ENCODE results near the gene CLRN1. TPM values are rescaled to one million over a fixed set of nuclear protein-coding genes. Genes with fewer than 3 reads are reported as not detected.

CLRN1 gene
- total RNA-seq, 1 experiment from 2014 or later, result not detected

DNA sequence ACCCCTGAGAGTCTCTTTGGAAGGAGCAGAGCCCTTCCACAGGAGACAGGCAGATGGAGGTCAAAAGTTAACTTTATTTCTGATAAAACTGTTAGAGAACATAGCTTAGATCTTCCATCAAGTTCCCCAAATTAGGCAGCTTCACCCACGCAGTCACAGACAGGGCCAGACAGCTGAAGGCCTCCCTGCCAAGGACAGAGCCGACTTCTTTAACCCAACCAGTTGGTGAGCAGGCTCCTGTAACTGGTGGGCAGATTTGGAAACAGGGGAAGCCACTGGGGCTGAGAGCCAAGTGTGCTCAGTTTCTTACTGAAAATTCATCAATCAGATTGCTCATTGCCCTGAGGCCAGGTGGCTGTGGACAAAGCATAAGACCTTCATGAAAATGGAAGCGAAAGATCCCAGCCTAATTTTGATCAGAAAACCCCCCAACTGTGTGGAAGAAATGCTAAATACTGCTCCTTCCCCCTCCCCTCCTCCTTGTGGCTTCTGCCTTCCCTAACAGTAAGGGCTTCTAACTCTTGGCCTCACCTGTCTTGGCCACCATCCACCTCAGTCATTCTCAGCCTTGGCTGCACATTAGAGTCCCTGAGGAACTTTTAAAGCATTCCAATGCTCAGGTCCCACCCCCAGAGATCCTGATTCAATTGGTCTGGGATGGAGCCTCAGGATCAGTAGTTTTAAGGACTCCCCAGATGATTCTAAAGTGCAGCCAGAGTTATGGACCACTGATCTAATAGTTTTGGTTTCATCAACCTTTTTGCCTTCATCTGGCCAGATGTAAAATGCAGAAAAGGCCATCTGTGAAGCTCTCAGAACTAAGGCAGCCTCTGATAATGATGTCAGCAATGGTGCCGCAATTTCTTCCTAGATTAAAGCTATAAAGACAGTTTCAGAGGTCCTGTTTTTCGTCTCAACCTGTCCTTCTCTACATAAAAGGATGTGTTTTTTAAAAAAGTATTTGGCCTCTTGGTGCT lies 11.5 kb downstream of the CLRN1 start:
- Mint-ChIP-seq H3K4me3 (ENCODE audit: unreplicated experiment) (no peak overlapping the region), H3K27me3 (ENCODE audit: insufficient read depth, unreplicated experiment) (peaks cover 37% of the 10 kb centered on the region), H3K36me3 (ENCODE audit: insufficient read depth, unreplicated experiment) (no peaks in the 10 kb centered on the region), H3K4me1 (ENCODE audit: insufficient read depth, unreplicated experiment) (peaks cover 12% of the 10 kb centered on the region), H3K9me3 (ENCODE audit: unreplicated experiment) (no peaks in the 10 kb centered on the region), H3K27ac (ENCODE audit: low read depth, unreplicated experiment) (no peak overlapping the region)
- intact Hi-C loops (cut with micrococcal nuclease), result no loop called here
- no TSS peak for BruUV-seq (replicated peaks)
- ChIA-PET CTCF (interaction anchor here (0.6 to 0.9 kb wide), 4 partner anchors 96 to 723 kb away, joined by 3 read pairs; no protein-coding TSS in a partner anchor), POLR2A (interaction anchor here (0.5 to 0.7 kb wide), 3 partner anchors 29 to 88 kb away, joined by 3 read pairs; no protein-coding TSS in a partner anchor)
- peak; percentile 24 for DNase-seq (ENCODE audit: unreplicated experiment)
- TF ChIP-seq, protein P1, sequence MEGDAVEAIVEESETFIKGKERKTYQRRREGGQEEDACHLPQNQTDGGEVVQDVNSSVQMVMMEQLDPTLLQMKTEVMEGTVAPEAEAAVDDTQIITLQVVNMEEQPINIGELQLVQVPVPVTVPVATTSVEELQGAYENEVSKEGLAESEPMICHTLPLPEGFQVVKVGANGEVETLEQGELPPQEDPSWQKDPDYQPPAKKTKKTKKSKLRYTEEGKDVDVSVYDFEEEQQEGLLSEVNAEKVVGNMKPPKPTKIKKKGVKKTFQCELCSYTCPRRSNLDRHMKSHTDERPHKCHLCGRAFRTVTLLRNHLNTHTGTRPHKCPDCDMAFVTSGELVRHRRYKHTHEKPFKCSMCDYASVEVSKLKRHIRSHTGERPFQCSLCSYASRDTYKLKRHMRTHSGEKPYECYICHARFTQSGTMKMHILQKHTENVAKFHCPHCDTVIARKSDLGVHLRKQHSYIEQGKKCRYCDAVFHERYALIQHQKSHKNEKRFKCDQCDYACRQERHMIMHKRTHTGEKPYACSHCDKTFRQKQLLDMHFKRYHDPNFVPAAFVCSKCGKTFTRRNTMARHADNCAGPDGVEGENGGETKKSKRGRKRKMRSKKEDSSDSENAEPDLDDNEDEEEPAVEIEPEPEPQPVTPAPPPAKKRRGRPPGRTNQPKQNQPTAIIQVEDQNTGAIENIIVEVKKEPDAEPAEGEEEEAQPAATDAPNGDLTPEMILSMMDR (IDR thresholded peaks at IDR 0.05; ENCODE audit: unreplicated experiment), result no peak

DNA sequence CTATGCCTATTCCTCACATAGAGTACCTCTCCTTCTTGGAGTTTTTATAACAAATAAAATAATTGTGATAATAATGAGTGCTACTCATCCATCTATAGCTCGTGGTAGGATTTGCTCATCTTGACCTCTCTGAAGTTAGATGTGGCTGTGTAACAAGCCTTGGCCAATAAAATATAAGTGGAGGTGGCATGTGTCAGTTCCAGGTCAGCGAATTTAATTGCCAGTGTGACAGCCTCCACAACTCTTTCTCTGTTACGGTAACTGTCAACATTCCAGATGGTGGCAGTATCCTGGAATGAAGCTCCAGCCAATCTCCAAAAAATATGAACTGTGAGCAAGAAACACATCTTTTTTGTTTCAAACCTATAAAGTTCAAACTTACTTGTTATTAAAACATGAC lies 13.8 kb downstream of the CLRN1 start:
- peaks cover 8% of the 10 kb centered on the region for H3K4me1 Mint-ChIP-seq (ENCODE audit: insufficient read depth, unreplicated experiment)
- no peaks in the 10 kb centered on the region for H3K9me3 Mint-ChIP-seq (ENCODE audit: unreplicated experiment)
- BruUV-seq (replicated peaks), result no TSS peak
- no peak overlapping the region for H3K27ac Mint-ChIP-seq (ENCODE audit: low read depth, unreplicated experiment)
- POLR2A ChIA-PET, result interaction anchor here (0.6 to 0.7 kb wide), 2 partner anchors 57 to 117 kb away, joined by 3 to 4 read pairs; no protein-coding TSS in a partner anchor
- DNase-seq (ENCODE audit: unreplicated experiment), result no peak
- peaks cover 57% of the 10 kb centered on the region for H3K27me3 Mint-ChIP-seq (ENCODE audit: insufficient read depth, unreplicated experiment)
- CTCF ChIA-PET, result interaction anchor here (0.5 to 0.8 kb wide), 2 partner anchors 84 to 328 kb away, joined by 4 read pairs; no protein-coding TSS in a partner anchor
- intact Hi-C loops (cut with micrococcal nuclease), result no loop called here
- H3K36me3 Mint-ChIP-seq (ENCODE audit: insufficient read depth, unreplicated experiment), result no peaks in the 10 kb centered on the region
- TF ChIP-seq, protein P1 (IDR thresholded peaks at IDR 0.05; ENCODE audit: unreplicated experiment), result no peak
- no peak overlapping the region for H3K4me3 Mint-ChIP-seq (ENCODE audit: unreplicated experiment)

DNA sequence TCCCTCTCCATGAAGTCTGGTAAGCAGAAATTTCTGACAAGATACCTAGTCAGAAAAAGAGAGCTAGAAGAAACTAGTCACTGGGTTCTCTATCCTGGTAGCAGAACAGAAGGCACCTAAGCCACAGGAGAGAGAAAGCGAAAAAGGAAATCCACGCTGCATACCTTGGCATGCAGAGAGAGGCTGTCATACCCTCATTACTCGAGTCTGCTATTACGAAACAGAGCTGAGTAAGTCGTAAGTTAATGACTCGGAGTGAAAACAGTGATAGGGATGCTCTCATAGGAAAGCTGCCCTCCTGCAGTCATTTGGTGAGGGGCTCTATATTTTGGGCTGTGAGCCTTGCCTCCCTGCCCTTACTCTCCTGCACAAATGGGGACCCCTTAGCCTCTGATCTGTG lies 16.2 kb downstream of the CLRN1 start:
- Mint-ChIP-seq H3K4me3 (ENCODE audit: unreplicated experiment) (no peak overlapping the region), H3K36me3 (ENCODE audit: insufficient read depth, unreplicated experiment) (no peaks in the 10 kb centered on the region), H3K4me1 (ENCODE audit: insufficient read depth, unreplicated experiment) (peaks cover 8% of the 10 kb centered on the region), H3K27me3 (ENCODE audit: insufficient read depth, unreplicated experiment) (peaks cover 80% of the 10 kb centered on the region), H3K27ac (ENCODE audit: low read depth, unreplicated experiment) (no peak overlapping the region), H3K9me3 (ENCODE audit: unreplicated experiment) (no peaks in the 10 kb centered on the region)
- intact Hi-C loops (cut with micrococcal nuclease), result no loop called here
- ChIA-PET CTCF (interaction anchor here (0.7 to 0.8 kb wide), 2 partner anchors 169 to 1746 kb away, joined by 3 read pairs; no protein-coding TSS in a partner anchor), POLR2A (interaction anchor here (0.5 to 1.2 kb wide), 3 partner anchors 56 to 186 kb away, joined by 3 to 4 read pairs (median 3); no protein-coding TSS in a partner anchor)
- no TSS peak for BruUV-seq (replicated peaks)
- TF ChIP-seq, protein P1 (IDR thresholded peaks at IDR 0.05; ENCODE audit: unreplicated experiment), result no peak
- peak; percentile 72 for DNase-seq (ENCODE audit: unreplicated experiment)

DNA sequence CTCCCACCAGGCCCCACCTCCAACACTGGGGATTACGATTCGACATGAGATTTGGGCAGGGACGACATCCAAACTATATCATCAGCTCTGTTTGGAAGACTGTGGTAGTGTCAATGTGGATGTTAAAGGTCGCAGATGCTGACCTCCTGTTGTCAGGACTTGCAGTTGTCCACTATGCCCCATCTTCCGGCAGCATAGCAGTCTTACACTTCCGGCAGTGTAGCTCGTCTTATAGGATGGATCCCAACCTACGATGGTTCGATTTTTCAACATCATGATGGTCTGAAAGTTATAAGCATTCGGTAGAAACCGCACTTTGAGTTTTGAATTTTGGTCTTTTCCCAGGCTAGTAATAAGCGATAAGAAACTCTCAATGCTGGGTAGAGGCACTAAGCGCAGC lies 20.6 kb downstream of the CLRN1 start:
- CTCF ChIA-PET, result interaction anchor here (0.6 to 0.8 kb wide), 2 partner anchors 8 to 965 kb away, joined by 3 read pairs; no protein-coding TSS in a partner anchor
- Mint-ChIP-seq H3K4me1 (ENCODE audit: insufficient read depth, unreplicated experiment) (peaks cover 8% of the 10 kb centered on the region), H3K36me3 (ENCODE audit: insufficient read depth, unreplicated experiment) (no peaks in the 10 kb centered on the region), H3K4me3 (ENCODE audit: unreplicated experiment) (no peak overlapping the region), H3K27me3 (ENCODE audit: insufficient read depth, unreplicated experiment) (peaks cover 93% of the 10 kb centered on the region), H3K9me3 (ENCODE audit: unreplicated experiment) (no peaks in the 10 kb centered on the region), H3K27ac (ENCODE audit: low read depth, unreplicated experiment) (no peak overlapping the region)
- BruUV-seq (replicated peaks), result no TSS peak
- intact Hi-C loops (cut with micrococcal nuclease), result no loop called here
- DNase-seq (ENCODE audit: unreplicated experiment), result no peak
- TF ChIP-seq, protein P1 (IDR thresholded peaks at IDR 0.05; ENCODE audit: unreplicated experiment), result no peak
- POLR2A ChIA-PET, result no interaction called here

All from MCF 10A (cell line).